HG03354 (cell line): ENCODE data around the gene RELN.

Experiments
- ATAC-seq: cut with Tn5 transposase; IDR thresholded peaks from one replicate; pipeline ENCODE4 v1.9.1; 2021; ENCODE audit warnings: mild to moderate bottlenecking; ENCODE audit not compliant: unreplicated experiment, poor library complexity, severe bottlenecking

The RELN gene

GRCh38 chr7:103762065-103762760 is 227.2 kb downstream of the RELN start:
- no peak for ATAC-seq

- ATAC-seq = no peak
Observed at GRCh38 chr7:103752995-103753394, 236.5 kb downstream of the RELN start.

GRCh38 chr7:103751311-103751880 is 238.1 kb downstream of the RELN start:
- ATAC-seq = no peak

GRCh38 chr7:103748680-103749079 is 240.8 kb downstream of the RELN start:
- ATAC-seq = no peak

- ATAC-seq = no peak
Observed at GRCh38 chr7:103735377-103735776, 254.1 kb downstream of the RELN start.

GRCh38 chr7:103731169-103731568 is 258.3 kb downstream of the RELN start:
- no peak for ATAC-seq

GRCh38 chr7:103729026-103729425 is 260.4 kb downstream of the RELN start:
- ATAC-seq = no peak

- no peak for ATAC-seq
Observed at GRCh38 chr7:103727982-103728610, 261.4 kb downstream of the RELN start.

GRCh38 chr7:103719070-103719469 is 270.4 kb downstream of the RELN start:
- no peak for ATAC-seq

GRCh38 chr7:103718482-103719061 is 270.9 kb downstream of the RELN start:
- no peak for ATAC-seq

GRCh38 chr7:103717574-103717973 is 271.9 kb downstream of the RELN start:
- ATAC-seq = no peak

- no peak for ATAC-seq
Observed at GRCh38 chr7:103715376-103716120, 273.9 kb downstream of the RELN start.

GRCh38 chr7:103714376-103714927 is 275.0 kb downstream of the RELN start:
- no peak for ATAC-seq

- ATAC-seq = no peak
Observed at GRCh38 chr7:103712991-103713778, 276.3 kb downstream of the RELN start.

- ATAC-seq = no peak
Observed at GRCh38 chr7:103711413-103711812, 278.0 kb downstream of the RELN start.

- ATAC-seq = no peak
Observed at GRCh38 chr7:103710247-103710646, 279.2 kb downstream of the RELN start.

GRCh38 chr7:103706805-103707204 is 282.7 kb downstream of the RELN start:
- no peak for ATAC-seq

- ATAC-seq = no peak
Observed at GRCh38 chr7:103705542-103705941, 283.9 kb downstream of the RELN start.

- no peak for ATAC-seq
Observed at GRCh38 chr7:103704701-103705100, 284.8 kb downstream of the RELN start.
